ENCODE data around the gene MZT2B.
"Not testable (repeated sequence)": the region's sequence is repeated elsewhere in the genome, so short reads cannot be mapped to it uniquely, and the experiment has no call there.

MZT2B gene

DNA sequence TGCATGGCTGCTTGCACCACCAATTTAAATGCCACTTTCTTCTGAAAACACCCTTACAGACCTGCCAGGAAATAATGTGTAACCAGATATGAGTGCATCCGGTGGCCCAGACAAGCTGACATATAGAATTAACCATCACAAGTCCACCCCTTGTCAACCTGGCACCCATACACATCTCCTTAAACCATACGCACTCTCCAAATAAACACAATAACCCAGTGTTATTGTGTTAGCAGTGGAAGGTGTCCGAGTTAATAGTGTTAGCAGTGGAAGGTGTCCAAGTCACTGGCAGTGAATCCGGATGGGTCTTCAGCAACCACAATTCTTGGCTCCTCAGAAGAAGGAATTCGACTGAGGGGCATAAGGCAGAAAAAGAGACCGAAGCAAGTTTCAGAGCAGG, 33.5 kb upstream of the MZT2B start:
- DNase-seq (ENCODE audit: low read depth), result not testable (repeated sequence)

DNA sequence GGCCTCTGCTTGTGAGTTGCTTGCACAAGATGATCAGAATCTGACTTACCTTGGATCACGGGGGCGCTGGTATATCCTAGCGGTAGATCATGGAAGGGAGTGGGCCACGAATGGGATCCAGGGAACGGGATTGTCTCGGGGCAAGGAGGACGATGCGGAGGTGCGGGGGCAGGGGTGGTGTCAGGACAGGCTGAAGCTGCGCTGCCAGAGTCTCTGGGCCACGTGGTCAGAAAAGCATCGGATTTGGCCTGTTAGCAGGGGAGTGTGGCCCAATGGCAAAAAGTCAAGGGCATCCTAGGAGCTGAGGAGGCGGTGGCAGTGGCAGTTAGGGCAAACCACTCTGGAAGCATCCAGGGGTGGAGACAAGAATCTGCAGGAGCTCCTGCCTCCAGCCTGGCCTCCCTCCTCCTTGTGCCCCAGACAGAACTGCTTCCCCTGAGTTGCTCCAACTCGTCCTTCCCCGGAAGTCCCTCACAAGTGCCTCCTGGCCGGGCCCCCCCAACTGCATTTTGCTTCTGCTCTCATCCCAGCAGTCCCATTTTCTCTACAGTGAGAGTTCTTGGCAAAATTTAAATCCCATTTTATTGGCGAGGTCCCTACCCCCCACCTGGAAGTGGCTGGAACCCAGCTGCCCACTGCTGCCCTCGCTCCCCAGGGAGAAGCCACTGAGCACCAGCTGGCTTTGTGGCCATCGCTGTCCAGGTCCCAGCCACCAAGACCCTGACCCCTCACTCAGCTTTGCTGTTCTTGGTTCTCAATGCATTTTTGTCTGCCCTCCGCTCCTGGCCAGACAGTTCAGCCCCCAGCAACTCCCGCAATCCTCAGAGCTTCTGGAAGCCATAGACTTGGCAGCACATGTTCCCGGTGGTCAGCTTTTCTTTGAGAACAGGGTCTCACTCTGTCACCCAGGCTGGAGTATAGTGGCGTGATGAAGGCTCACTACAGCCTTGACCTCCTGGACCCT, 31.6 kb upstream of the MZT2B start:
- TF ChIP-seq, protein P1, sequence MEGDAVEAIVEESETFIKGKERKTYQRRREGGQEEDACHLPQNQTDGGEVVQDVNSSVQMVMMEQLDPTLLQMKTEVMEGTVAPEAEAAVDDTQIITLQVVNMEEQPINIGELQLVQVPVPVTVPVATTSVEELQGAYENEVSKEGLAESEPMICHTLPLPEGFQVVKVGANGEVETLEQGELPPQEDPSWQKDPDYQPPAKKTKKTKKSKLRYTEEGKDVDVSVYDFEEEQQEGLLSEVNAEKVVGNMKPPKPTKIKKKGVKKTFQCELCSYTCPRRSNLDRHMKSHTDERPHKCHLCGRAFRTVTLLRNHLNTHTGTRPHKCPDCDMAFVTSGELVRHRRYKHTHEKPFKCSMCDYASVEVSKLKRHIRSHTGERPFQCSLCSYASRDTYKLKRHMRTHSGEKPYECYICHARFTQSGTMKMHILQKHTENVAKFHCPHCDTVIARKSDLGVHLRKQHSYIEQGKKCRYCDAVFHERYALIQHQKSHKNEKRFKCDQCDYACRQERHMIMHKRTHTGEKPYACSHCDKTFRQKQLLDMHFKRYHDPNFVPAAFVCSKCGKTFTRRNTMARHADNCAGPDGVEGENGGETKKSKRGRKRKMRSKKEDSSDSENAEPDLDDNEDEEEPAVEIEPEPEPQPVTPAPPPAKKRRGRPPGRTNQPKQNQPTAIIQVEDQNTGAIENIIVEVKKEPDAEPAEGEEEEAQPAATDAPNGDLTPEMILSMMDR (conservative IDR thresholded peaks at IDR 0.05; ENCODE audit: control insufficient read depth, insufficient read depth, low read depth, low read length), result no peak
- no peak overlapping the region for H3K4me3 ChIP-seq (ENCODE audit: control insufficient read depth, low read depth, low read length)
- no peak for DNase-seq (ENCODE audit: low read depth)

More for the DNA sequence above, 33.5 kb upstream of the MZT2B start:
- not testable (repeated sequence) for H3K4me3 ChIP-seq (ENCODE audit: control insufficient read depth, low read depth, low read length)

DNA sequence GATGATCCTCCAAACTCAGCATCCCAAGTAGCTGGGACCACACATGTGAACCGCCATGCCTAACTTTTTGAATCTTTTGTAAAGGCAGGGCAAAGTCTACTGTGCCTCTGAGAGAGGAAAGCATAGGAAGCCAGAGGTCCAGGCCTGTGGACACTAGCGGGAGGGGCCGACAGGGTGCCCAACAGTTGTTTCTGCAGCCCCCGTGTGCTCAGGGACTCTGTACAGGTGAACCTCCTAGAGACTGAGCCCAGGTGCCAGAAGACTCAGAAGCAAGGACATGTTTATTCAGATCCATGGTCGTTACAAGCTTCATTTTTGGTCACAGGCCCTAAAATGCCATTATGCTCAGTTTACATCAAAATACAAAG, 30.9 kb upstream of the MZT2B start:
- H3K4me3 ChIP-seq (ENCODE audit: control insufficient read depth, low read depth, low read length); DNase-seq (ENCODE audit: low read depth): not testable (repeated sequence)

DNA sequence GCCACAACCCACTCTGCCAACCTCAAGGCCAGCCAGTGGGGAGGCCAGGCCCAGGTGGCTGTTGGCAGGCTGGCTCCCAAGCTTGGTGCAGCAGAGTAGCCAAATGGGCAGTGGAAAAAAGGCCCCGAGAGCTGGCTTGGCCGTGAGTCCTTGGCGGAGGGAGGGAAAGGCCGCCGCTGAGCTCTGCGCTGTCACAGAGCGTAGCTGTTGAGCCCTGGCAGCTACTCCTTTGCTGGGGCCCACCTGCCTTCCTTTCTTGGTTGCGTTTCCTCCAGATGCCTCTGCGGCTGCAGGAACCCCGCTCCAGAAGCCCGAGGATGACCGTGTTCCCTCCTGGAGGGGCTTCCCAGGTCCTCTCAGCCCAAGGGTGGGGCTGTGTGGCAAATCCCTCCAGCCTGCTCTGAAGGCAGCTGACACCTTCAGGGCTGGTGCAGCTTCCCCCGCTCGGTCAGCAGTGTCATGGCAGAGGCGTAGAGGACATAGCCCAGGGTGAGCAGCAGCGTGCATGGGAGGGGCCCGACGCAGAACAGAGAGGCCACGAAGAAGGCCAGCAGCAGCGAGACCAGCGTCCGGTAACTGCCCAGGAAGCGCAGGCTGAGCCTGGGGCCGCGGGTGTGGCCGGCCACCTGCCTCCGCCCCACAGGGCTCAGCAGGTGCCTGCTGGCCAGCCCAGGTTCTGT, 29.8 kb upstream of the MZT2B start:
- not testable (repeated sequence) for H3K4me3 ChIP-seq (ENCODE audit: control insufficient read depth, low read depth, low read length); DNase-seq (ENCODE audit: low read depth)

DNA sequence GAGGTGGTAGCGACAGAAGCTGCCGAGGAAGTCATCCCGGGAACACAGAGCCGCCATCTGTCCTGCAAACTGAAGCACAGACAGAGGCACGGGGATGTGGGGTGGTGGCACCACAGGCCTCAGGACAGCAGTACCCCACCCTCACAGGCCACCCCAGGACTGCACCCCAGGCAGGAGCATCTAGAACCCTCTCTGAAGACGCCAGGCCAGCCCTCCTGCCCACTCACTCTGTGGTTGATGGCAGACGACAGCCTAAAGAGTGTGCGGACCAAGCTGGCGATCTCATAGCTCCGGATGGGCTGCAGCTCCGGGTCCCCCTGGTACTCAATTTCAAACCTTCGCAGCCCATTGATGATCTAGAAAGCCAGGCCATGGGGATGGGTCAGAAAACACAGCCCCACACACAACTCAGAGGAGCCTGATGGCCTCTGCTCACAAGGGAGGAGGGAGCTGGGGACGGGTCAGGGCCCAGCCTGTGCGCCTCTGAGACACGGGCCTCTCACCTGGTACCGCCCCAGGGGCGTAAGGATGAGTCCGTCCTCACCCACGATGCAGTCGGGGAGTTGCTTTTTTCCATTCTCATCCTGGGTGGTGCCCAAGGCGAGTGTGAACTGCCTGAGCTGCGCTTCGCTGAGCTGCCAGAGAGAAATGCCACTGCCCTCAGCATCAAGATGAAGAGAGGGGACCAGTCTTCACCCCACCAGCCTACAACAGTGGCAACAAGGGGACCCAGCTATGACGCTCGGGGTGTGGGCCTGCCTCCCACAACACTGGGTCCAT, 29.1 kb upstream of the MZT2B start:
- TF ChIP-seq, protein P1 (conservative IDR thresholded peaks at IDR 0.05; ENCODE audit: control insufficient read depth, insufficient read depth, low read depth, low read length), result no peak
- no peak for DNase-seq (ENCODE audit: low read depth)
- no peak overlapping the region for H3K4me3 ChIP-seq (ENCODE audit: control insufficient read depth, low read depth, low read length)

DNA sequence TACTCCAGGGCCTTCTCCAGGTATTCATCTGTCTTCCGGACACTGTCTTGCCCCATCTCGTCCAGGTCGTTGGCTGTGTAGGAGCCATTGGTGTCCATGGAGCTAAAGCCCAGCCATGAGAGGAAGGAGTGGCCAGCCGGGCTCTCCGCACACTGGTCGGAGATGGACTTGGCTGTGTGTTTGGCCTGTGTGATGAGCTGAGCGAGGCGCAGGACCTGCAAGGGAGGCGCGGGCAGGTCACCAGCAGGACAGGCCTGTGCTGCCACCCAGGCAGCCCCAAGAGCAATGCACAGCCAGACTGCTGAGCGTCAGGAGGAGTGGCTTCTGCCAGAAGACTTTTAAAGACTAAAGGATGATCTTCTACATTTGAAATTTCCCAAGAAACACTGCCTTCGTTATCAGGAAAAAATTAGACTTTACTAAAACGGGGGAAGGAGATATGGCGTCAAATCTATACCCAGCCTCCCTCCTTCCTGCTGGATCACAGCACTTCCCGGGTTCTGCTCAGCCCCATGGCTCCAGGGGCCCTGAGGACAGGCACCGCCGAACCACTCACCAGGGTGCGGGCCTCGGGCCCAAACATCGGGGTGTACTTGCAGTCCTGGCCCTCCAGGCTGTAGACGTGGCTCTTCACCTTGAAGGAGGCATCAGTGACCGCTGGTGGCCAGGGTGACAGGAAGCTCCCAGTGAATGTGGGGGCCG, 28.2 kb upstream of the MZT2B start:
- not testable (repeated sequence) for DNase-seq (ENCODE audit: low read depth); H3K4me3 ChIP-seq (ENCODE audit: control insufficient read depth, low read depth, low read length)

DNA sequence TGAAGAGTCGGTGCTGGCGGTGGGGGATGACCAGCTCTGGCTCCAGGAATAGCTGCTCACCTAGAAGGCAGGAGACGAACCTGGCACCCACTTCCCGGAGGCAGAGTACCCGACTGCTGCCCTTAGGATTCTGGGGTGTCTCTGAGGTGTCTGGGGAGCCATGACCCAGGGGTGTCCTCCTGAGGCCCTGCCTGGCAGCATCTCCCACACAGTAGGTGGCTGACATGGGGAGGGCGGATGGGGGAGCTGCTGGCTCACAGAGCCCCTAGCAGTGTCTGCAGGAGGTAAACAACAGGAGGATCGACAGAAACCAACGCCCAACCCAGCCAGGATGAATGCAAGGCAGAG, 27.7 kb upstream of the MZT2B start:
- not testable (repeated sequence) for H3K4me3 ChIP-seq (ENCODE audit: control insufficient read depth, low read depth, low read length); DNase-seq (ENCODE audit: low read depth)

DNA sequence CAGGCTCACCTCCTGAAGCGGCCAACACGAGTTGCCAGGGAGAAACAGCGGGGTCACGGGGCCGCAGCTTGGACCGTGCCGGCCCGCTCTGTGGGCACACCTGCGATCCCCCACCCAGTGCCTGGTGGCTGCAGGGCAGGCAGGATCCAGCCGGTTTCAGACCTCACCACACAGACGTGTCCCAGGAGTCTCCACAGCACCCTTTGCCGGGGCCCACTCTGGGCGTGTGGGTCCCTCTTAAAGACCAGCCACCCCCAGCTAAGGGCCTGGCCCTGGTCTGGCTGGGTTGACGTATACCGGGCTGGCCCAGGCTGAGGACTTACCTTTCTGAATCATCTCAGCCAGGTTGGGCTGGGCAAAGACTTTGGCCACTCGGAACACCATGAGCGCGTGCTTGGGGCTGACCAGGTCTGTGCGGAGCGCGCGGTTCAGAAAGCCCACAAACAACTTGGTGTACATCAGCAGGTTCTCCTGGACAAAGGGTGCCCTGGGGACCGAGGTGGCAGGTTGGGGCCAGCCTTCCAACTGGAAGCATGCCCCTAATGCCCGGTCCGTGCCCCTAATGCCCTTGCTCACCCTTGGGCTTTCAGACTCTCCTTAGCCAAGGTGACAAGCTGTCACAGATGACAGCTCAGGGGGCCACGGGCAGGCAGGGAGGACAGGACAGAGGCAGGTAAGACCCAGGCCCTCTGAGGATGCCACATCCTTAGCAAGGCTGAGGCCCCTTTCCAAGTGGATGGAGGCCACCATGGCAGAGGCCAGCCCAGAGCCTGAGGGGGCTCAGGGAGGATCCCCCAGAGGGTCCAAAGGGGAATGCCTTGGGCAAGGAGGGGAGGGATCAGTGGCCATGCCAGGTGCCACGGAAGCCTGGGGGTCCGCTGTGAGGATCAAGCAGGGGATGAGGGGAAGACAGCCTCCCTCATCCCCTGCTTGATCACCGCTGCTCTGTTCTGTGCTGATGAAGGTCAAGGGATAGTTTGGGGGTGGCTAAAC, 27.0 kb upstream of the MZT2B start:
- no peak for DNase-seq (ENCODE audit: low read depth)
- TF ChIP-seq, protein P1 (conservative IDR thresholded peaks at IDR 0.05; ENCODE audit: control insufficient read depth, insufficient read depth, low read depth, low read length), result no peak
- no peak overlapping the region for H3K4me3 ChIP-seq (ENCODE audit: control insufficient read depth, low read depth, low read length)
